ENCODE data around the gene SMURF1. TPM values are rescaled to one million over a fixed set of nuclear protein-coding genes. Genes with fewer than 3 reads are reported as not detected.

Gene SMURF1
- total and polyA plus RNA-seq, 2 of the 8 experiments (the other 6 are each of a cell fraction or from before 2014, with no cell fraction given): 9.6 to 24.5 TPM

GRCh38 chr7:99170730-99171074 lies 26.8 kb upstream of the SMURF1 start:
- no peak for FAIRE-seq
- TF ChIP-seq JUND (IDR thresholded peaks at IDR 0.05; ENCODE audit: low read length) (no peak), YY1 (IDR thresholded peaks at IDR 0.05; ENCODE audit: low read depth, low read length) (no peak), RXRA (IDR thresholded peaks at IDR 0.05; ENCODE audit: insufficient read depth, low read depth, low read length) (no peak), RNF2 (IDR thresholded peaks at IDR 0.05; ENCODE audit: borderline replicate concordance, low read depth, low read length, missing control alignments, poor library complexity, severe bottlenecking) (no peak), SIRT6 (IDR thresholded peaks at IDR 0.05; ENCODE audit: low read length) (no peak), RBBP5 (IDR thresholded peaks at IDR 0.05; ENCODE audit: borderline replicate concordance, low read depth, low read length) (no peak), TAF7 (optimal IDR thresholded peaks at IDR 0.05; ENCODE audit: borderline replicate concordance, low read depth, low read length) (no peak), BRCA1 (IDR thresholded peaks at IDR 0.05; ENCODE audit: low read depth, low read length) (no peak), ZNF274 (IDR thresholded peaks at IDR 0.05; ENCODE audit: borderline replicate concordance, extremely low read depth, low read length) (no peak), TEAD4 (IDR thresholded peaks at IDR 0.05; ENCODE audit: low read depth, low read length) (no peak), TCF12 (IDR thresholded peaks at IDR 0.05; ENCODE audit: low read depth, low read length) (no peak), CHD2 (IDR thresholded peaks at IDR 0.05; ENCODE audit: low read length) (no peak), SP1 (IDR thresholded peaks at IDR 0.05; ENCODE audit: low read depth, low read length) (no peak), KDM5A (IDR thresholded peaks at IDR 0.05; ENCODE audit: low read length) (no peak), SUZ12 (IDR thresholded peaks at IDR 0.05; ENCODE audit: low read length) (no peak)
- TF ChIP-seq, protein P1, sequence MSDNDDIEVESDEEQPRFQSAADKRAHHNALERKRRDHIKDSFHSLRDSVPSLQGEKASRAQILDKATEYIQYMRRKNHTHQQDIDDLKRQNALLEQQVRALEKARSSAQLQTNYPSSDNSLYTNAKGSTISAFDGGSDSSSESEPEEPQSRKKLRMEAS (IDR thresholded peaks at IDR 0.05): no peak
- H2BK12ac ChIP-seq (ENCODE audit: low read depth, low read length): no peak overlapping the region

More at GRCh38 chr7:99170730-99171074, 26.8 kb upstream of the SMURF1 start:
- Histone ChIP-seq H3K4me1 (replicated peaks in 1 of 4; ENCODE audit: control insufficient read depth in 3 of 4, insufficient read depth in 4 of 4, low read length in 3 of 4) (no peaks in the 10 kb centered on the region), H3K36me3 (ENCODE audit: control insufficient read depth in 2 of 4, insufficient read depth in 4 of 4, low read length in 3 of 4) (no peaks in the 10 kb centered on the region), H3K27ac (ENCODE audit: low read depth, low read length) (no peak overlapping the region), H3K23me2 (ENCODE audit: low read depth, low read length) (no peaks in the 10 kb centered on the region), H3K79me1 (ENCODE audit: low read depth, low read length) (no peaks in the 10 kb centered on the region), H3K14ac (ENCODE audit: insufficient read length) (no peak overlapping the region), H3K9ac (replicated peaks in 1 of 4; ENCODE audit: extremely low read depth in 1 of 4, low read depth in 3 of 4, low read length in 3 of 4) (no peak overlapping the region), H2BK5ac (ENCODE audit: low read depth, low read length) (no peak overlapping the region), H2BK120ac (replicated peaks; ENCODE audit: low read depth, low read length) (no peak overlapping the region), H3K56ac (replicated peaks; ENCODE audit: insufficient read length, low read depth, low read length) (no peak overlapping the region), H3K23ac (ENCODE audit: insufficient read length) (no peak overlapping the region), H3K4me3 (ENCODE audit: extremely low read depth in 1 of 4, insufficient read depth in 2 of 4, low read depth in 3 of 4, low read length in 4 of 4) (no peak overlapping the region), H2AFZ (ENCODE audit: low read length) (no peak overlapping the region), H3K4me2 (ENCODE audit: insufficient read depth in 1 of 2, low read depth in 2 of 2, low read length in 2 of 2) (no peak overlapping the region), H2BK15ac (ENCODE audit: low read length) (no peak overlapping the region), H4K20me1 (replicated peaks in 1 of 2; ENCODE audit: control insufficient read depth in 1 of 2, insufficient read depth in 2 of 2, low read length in 2 of 2) (no peaks in the 10 kb centered on the region), H3K4ac (replicated peaks; ENCODE audit: insufficient read length, low read depth, low read length) (no peak overlapping the region), H3K27me3 (replicated peaks in 1 of 4; ENCODE audit: control insufficient read depth in 3 of 4, extremely low read depth in 1 of 4, insufficient read depth in 3 of 4, low read length in 3 of 4) (no peaks in the 10 kb centered on the region), H4K5ac (ENCODE audit: insufficient read length, low read depth, low read length) (no peak overlapping the region), H3K79me2 (ENCODE audit: control insufficient read depth in 1 of 2, insufficient read depth in 2 of 2, low read length in 2 of 2) (no peaks in the 10 kb centered on the region), H2BK20ac (ENCODE audit: low read length) (no peak overlapping the region), H4K91ac (replicated peaks; ENCODE audit: insufficient read length, low read length) (no peak overlapping the region), H2AK5ac (ENCODE audit: low read depth, low read length) (no peak overlapping the region), H4K8ac (ENCODE audit: extremely low read depth, insufficient read depth, low read length) (no peak overlapping the region), H3K9me3 (ENCODE audit: insufficient read depth in 2 of 2, low read depth in 1 of 2, low read length in 1 of 2) (0 out of 4 replicates have a peak, but pooled peaks cover 0 to 5% of the 10 kb centered on the region in 2 experiments), H3K18ac (ENCODE audit: extremely low read depth, low read length) (no peak overlapping the region)
- CTCF ChIA-PET (ENCODE audit: partially characterized antibody): interaction anchor here (0.7 kb wide), 1 partner anchor 89 kb away, joined by 3 read pairs; no protein-coding TSS in a partner anchor
- 88% methylated on average over 3 of the region's 3 CpGs; no CpG with 5 or more reads in 1 of the 2 experiments for WGBS, 2 experiments (ENCODE audit: extremely low coverage in 1 of 2, insufficient coverage in 1 of 2, insufficient read length in 1 of 2, insufficient replicate concordance in 2 of 2, low coverage in 1 of 2, low lambda C conversion rate in 2 of 2, missing lambda C conversion rate in 1 of 2)
- no peak for DNase-seq (ENCODE audit: low read depth in 1 of 2, low spot score in 2 of 2)
- POLR2A ChIA-PET (ENCODE audit: partially characterized antibody): no interaction called here

Measured in H1 (cell line).